Measurements from ENCODE around the gene NSD1.
A peak's percentile ranks its signal among the peaks of the same experiment; 100 is the strongest.
"Not testable (repeated sequence)": the region's sequence is repeated elsewhere in the genome, so short reads cannot be mapped to it uniquely, and the experiment has no call there.

NSD1 gene

DNA sequence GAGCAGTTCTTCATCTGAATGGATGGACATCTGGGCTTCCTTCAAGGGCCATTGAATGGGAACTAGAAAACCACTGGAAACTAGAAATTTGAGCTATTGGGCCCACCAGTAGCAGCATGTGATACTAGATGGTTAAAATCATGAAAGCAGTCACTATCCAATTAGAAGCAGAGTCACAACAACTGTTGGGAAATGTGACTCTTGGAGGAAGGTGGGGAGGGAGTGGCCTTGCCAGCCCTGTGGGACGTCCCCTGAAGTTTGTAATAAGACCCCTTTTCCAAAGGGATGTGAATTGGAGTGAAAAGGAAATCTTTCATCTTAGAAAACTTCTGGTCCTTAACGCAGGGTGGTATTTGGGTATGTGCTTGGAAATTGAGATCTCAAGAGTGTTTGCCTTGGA lies 164.3 kb downstream of the NSD1 start:
- DNase-seq: no peak

GRCh38 chr5:177299697-177300096 lies 166.1 kb downstream of the NSD1 start:
- no peak for DNase-seq

- DNase-seq: peak; percentile 40
Measured at GRCh38 chr5:177300236-177300880, 166.8 kb downstream of the NSD1 start.

DNA sequence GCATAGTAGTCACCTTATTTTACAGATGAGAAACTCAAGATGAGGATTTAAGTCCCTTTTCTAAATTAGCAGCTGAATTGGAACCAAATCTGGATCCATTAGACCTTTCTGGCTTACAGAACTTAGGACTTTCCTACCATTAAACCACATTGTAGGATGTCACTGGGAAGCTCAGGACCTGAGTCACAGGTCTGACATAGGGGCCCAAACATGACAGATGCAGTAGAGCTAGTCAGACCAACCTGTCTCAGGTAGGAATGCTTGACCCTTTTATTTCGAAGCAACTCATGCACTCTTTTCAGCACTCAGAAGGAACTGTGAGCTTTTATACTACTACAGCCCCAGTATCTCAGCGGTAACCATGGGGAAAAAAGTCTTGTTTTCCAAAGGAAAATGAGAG lies 167.4 kb downstream of the NSD1 start:
- no peak for DNase-seq

DNA sequence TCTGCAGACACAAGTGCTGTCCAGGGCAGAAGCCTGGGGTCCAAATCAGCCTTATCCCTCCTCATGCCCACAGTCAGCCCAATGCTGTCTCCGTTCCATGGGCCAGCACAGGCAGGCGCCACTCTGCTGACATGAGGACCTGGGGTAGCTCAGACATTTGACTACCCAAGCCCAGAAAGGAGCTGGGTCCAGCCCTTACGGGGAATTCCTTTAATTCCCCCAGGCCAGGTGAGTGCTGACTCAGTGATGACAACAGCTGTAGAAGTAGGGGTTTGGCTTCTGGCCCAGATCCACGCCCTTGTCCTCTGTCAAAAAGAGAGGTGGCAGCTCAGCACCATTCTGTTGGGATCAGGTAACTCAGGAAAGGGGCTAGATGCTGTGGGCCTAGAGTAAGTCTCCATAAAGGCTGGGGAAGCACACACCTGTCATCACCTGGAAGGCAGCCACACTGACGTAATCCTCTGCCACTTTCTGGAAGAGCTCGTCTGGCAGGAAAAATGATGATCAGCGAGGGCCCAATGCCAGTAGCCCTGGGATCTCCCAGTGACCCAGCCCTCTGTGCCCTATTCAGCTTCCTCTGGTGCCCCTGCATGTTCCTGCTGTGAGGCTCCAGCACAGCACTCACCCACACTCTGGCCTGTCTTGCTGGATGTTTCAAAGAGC lies 168.1 kb downstream of the NSD1 start:
- DNase-seq: peak; percentile 9

GRCh38 chr5:177302354-177303110 lies 169.0 kb downstream of the NSD1 start:
- DNase-seq: no peak

GRCh38 chr5:177303121-177303924 lies 169.8 kb downstream of the NSD1 start, which contains the start of the genes PRELID1 and RAB24:
Gene PRELID1 (plus strand): TSS chr5:177303799. CDS start chr5:177303986, 187 bp downstream.
Gene RAB24 (minus strand): TSS chr5:177303719. CDS start chr5:177303288, 431 bp downstream.
- peak; percentile 87 for DNase-seq

GRCh38 chr5:177303925-177304391 lies 170.4 kb downstream of the NSD1 start:
- no peak for DNase-seq

- peak; percentile 20 for DNase-seq
Measured at GRCh38 chr5:177304392-177305119, 171.0 kb downstream of the NSD1 start.

GRCh38 chr5:177306103-177306640 lies 172.6 kb downstream of the NSD1 start:
- not testable (repeated sequence) for DNase-seq

GRCh38 chr5:177306674-177307543 lies 173.3 kb downstream of the NSD1 start:
- DNase-seq: no peak

DNA sequence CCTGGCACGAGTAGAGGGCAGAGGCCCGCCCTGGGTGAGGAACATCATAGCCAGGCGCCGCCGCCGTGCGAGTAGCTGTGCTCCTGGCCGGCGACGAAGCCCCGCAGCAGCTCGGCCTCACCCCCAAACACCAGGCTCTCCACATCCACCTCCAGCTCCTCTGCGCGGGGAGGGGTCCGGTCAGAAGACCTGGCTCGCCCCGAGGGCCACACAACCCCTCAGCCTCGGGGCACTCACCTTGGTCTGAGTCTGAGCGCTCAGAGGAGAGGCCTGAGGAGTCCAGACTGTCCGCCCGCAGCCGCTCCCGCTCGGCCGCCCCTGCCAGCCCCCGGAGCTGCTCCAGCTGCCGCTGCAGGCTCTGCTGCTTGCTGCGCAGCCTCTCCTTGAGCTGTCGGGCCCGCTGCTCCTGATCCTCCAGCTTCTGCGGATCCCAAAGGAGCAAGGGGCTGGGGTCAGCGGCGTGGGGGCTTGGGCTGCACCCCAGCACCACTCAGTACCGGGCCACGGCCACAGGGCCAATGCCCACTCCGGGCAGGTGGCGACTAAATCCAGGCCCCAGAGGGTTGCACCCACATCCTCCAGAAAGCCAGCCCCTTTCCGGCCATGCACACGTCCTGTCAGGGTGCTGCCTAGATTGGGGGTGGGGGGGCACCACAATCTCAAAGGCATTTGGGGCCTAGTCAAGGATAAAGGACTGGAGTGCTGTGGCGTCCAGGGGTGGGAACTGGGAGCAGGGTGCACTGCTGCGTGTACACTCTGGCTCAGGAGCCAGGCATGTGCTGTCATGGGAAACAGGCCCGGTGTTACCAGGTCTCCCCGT lies 174.2 kb downstream of the NSD1 start:
- DNase-seq: no peak

DNA sequence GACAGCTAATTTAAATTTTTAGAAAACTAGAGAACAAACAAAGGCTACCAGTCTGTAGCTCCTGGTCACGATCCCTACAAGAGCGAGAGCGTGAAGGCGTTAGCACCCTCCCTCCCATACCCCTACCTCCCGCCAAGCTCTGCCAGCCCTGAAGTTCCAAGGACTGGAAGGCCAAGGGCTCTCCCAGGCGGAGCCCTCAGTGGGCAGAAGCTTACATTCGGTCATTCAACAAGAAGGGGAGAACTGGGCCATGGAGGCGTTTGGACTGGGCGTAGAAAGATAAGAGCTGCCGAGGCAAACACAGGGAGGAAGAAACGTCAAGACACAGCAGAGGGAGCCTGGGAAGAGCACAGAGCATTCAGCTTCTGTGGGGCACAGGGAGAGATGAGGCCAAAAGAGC lies 175.2 kb downstream of the NSD1 start:
- no peak for DNase-seq

GRCh38 chr5:177309351-177310191 lies 176.0 kb downstream of the NSD1 start:
- peak; percentile 63 for DNase-seq

DNA sequence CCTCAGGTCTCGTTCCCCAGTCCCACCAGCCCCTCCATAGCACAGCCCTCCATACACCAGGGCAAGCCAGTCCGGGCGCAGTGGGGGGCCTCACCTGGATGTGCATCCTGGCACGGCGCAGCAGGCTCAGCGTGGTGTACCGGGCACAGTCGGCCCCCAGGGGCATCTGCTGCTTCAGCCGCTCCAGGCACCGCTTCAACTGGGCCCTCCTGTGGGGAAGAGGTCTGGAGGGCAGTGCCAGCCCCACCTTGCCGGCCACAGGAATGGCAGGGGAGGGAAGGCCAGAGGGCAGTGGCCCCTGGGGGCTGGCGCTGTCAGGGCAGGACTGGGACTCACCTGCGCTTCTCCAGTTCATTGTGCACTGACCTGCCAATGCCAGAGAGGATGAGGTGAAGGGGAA lies 176.8 kb downstream of the NSD1 start:
- no peak for DNase-seq

- DNase-seq: no peak
Measured at GRCh38 chr5:177310757-177311391, 177.3 kb downstream of the NSD1 start.

GRCh38 chr5:177311392-177311722 lies 177.8 kb downstream of the NSD1 start:
- no peak for DNase-seq

All from stimulated activated naive CD4-positive, alpha-beta T cell treated with Interleukin-2 at 50 U/mL for 16 hours (primary cell).